ENCODE data around the gene SETD7.
A peak's percentile ranks its signal among the peaks of the same experiment; 100 is the strongest.

The SETD7 gene

DNA sequence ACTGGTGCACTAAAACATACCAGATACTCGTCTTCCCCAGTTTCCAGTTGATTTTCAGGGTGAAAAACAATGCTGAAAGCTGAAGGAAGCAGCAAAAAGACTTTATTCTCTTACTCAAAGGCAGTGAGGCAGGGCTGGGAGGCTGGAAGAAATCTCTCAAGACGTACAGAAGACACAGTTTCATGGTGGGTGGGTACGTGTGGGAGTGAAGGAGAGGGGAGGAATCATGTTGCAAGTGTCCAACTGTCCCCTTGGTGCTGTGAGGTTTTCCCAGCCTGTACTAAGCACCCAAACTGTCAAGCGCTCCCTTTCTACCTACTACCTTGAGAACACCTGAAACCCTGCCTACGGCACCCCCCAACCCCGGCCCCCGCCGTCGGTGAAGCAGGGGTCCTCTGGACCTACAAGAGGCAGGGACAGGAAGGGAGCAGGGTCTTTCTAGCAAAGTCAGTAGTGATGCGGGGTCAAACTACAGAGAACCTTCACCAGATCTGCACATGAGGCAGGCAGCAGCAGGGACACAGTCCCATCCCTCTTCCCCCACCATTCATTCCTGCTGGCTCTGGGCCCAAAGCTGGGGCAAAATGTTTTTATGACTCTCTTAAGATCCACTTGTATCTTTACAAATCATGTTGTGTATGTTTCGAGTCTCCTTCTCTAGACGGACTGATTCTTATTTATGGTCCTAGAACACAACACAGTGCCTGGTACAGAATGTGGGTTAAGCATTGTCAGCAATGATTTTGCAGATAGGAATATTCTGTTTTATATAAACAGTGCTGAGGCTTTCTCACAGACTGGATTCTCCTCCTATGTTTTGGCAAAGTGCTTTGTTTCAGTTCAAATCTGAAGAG lies 2.4 kb upstream of the SETD7 start:
- no peak overlapping the region for H2AFZ ChIP-seq (ENCODE audit: low read length)
- no peaks in the 10 kb centered on the region for H3K27me3 ChIP-seq (ENCODE audit: insufficient read depth, low read length, poor library complexity, severe bottlenecking)
- TF ChIP-seq, protein P1, sequence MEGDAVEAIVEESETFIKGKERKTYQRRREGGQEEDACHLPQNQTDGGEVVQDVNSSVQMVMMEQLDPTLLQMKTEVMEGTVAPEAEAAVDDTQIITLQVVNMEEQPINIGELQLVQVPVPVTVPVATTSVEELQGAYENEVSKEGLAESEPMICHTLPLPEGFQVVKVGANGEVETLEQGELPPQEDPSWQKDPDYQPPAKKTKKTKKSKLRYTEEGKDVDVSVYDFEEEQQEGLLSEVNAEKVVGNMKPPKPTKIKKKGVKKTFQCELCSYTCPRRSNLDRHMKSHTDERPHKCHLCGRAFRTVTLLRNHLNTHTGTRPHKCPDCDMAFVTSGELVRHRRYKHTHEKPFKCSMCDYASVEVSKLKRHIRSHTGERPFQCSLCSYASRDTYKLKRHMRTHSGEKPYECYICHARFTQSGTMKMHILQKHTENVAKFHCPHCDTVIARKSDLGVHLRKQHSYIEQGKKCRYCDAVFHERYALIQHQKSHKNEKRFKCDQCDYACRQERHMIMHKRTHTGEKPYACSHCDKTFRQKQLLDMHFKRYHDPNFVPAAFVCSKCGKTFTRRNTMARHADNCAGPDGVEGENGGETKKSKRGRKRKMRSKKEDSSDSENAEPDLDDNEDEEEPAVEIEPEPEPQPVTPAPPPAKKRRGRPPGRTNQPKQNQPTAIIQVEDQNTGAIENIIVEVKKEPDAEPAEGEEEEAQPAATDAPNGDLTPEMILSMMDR (conservative IDR thresholded peaks at IDR 0.05; ENCODE audit: low read length) = no peak
- no peaks in the 10 kb centered on the region for H3K9me3 ChIP-seq (ENCODE audit: insufficient read depth, low read depth, low read length)
- peaks cover 21% of the 10 kb centered on the region for H3K79me2 ChIP-seq (ENCODE audit: insufficient read depth, low read length)
- no peaks in the 10 kb centered on the region for H3K9me2 ChIP-seq (replicated peaks; ENCODE audit: low read depth, low read length)
- H3K4me1 ChIP-seq (ENCODE audit: insufficient read depth, low read length, poor library complexity, severe bottlenecking) = peaks cover 60% of the 10 kb centered on the region
- H3K9ac ChIP-seq (ENCODE audit: low read depth, low read length, poor library complexity, severe bottlenecking) = no peak overlapping the region
- peaks cover 11% of the 10 kb centered on the region for H3F3A ChIP-seq (ENCODE audit: low read depth)
- H3K4me3 ChIP-seq (ENCODE audit: low read length, poor library complexity, severe bottlenecking) = peak overlapping the region; percentile 85
- no peaks in the 10 kb centered on the region for H3K36me3 ChIP-seq (ENCODE audit: insufficient read depth, low read length)
- H4K20me1 ChIP-seq (ENCODE audit: insufficient read depth, low read length, poor library complexity, severe bottlenecking) = peaks cover 14% of the 10 kb centered on the region
- peak overlapping the region; percentile 91 for H3K4me2 ChIP-seq (ENCODE audit: low read depth, low read length, poor library complexity, severe bottlenecking)

DNA sequence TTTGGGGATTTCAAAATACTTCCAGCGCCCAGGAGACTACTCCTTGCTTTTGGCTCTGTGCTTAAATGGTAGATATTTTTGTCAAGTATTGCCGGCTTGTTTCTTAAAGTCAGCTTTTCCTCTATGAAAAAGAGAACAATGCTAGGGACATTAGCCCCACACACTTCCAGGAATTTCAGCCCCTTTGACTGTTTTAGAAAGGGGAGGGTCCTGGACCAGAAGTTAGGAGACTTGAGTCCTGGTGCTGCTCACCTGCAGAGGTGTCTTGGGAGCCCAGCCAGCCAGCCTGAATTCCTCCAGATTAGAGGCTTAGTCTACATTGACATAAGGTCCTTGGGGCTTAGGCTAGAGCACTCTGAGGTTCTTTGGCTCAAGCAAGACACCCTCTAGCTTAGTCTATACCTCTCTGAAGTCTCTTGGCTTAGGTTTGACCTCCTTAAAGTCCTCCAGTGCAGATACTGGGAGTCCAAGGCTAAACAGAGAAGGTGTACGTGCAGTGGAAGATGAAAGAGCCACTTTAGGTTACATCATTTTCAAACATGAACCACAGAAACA lies 1.6 kb upstream of the SETD7 start:
- Histone ChIP-seq H4K20me1 (ENCODE audit: insufficient read depth, low read length, poor library complexity, severe bottlenecking) (peaks cover 22% of the 10 kb centered on the region), H3K79me2 (ENCODE audit: insufficient read depth, low read length) (peaks cover 29% of the 10 kb centered on the region), H3K9me2 (replicated peaks; ENCODE audit: low read depth, low read length) (no peaks in the 10 kb centered on the region), H3F3A (ENCODE audit: low read depth) (peaks cover 11% of the 10 kb centered on the region), H3K36me3 (ENCODE audit: insufficient read depth, low read length) (no peaks in the 10 kb centered on the region), H3K4me2 (ENCODE audit: low read depth, low read length, poor library complexity, severe bottlenecking) (peak overlapping the region; percentile 91), H3K27me3 (ENCODE audit: insufficient read depth, low read length, poor library complexity, severe bottlenecking) (no peaks in the 10 kb centered on the region), H3K9ac (ENCODE audit: low read depth, low read length, poor library complexity, severe bottlenecking) (peak overlapping the region; percentile 83), H2AFZ (ENCODE audit: low read length) (peak overlapping the region; percentile 87), H3K4me3 (ENCODE audit: low read length, poor library complexity, severe bottlenecking) (peak overlapping the region; percentile 85), H3K4me1 (ENCODE audit: insufficient read depth, low read length, poor library complexity, severe bottlenecking) (peaks cover 69% of the 10 kb centered on the region), H3K9me3 (ENCODE audit: insufficient read depth, low read depth, low read length) (no peaks in the 10 kb centered on the region)
- no peak for TF ChIP-seq EZH2phosphoT487 (IDR thresholded peaks at IDR 0.05; ENCODE audit: borderline replicate concordance)
- TF ChIP-seq, protein P1 (conservative IDR thresholded peaks at IDR 0.05; ENCODE audit: low read length) = no peak

DNA sequence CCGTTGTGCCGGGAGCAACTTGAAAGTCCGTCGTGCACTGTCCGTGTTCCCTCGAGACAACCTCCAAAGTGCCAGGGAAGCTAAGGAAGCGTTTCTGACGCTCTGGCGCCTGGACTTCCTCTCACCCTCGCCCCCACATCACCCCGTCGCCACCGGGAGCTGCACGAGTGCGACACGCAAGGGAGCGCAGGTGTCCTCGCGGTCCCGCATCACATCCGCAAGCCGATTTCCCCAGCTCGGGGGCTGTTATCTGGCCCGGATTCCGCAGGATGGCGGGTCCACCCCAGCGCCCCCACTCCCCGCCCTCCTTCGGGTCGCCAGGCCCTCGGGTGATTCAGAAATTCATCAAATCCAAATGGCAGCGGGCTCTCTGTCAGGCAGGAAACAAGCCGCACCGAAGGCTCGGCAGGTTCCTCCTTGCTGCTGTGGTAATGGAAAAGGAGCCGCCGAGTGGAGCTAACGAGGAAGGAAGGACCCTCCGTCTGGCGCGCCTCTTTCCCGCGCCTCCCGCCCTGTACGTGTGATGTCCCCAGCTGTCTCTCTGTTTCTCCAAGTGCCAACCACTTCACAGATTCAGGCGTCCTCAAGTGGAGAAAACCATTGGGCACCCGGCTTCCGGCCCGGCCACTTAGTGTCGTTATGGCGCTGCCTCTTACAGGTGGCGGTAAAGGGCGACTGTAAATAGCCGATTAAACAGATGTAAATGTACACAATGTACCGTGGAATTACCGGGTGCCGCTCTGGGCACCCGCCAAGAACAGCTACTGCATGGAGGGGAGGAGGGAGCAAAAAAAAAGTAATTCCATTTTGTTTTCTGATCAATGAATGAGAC lies 921 bp upstream of the SETD7 start:
- H3K27me3 ChIP-seq (ENCODE audit: insufficient read depth, low read length, poor library complexity, severe bottlenecking) = no peaks in the 10 kb centered on the region

More for the DNA sequence above, 921 bp upstream of the SETD7 start:
- Histone ChIP-seq H3K79me2 (ENCODE audit: insufficient read depth, low read length) (peaks cover 36% of the 10 kb centered on the region), H3K4me1 (ENCODE audit: insufficient read depth, low read length, poor library complexity, severe bottlenecking) (peaks cover 74% of the 10 kb centered on the region), H2AFZ (ENCODE audit: low read length) (peak overlapping the region; percentile 87), H3K9me3 (ENCODE audit: insufficient read depth, low read depth, low read length) (no peaks in the 10 kb centered on the region), H4K20me1 (ENCODE audit: insufficient read depth, low read length, poor library complexity, severe bottlenecking) (peaks cover 27% of the 10 kb centered on the region), H3K36me3 (ENCODE audit: insufficient read depth, low read length) (no peaks in the 10 kb centered on the region), H3K9ac (ENCODE audit: low read depth, low read length, poor library complexity, severe bottlenecking) (peak overlapping the region; percentile 83), H3K9me2 (replicated peaks; ENCODE audit: low read depth, low read length) (no peaks in the 10 kb centered on the region), H3K4me3 (ENCODE audit: low read length, poor library complexity, severe bottlenecking) (peak overlapping the region; percentile 85), H3F3A (ENCODE audit: low read depth) (peaks cover 11% of the 10 kb centered on the region), H3K4me2 (ENCODE audit: low read depth, low read length, poor library complexity, severe bottlenecking) (peak overlapping the region; percentile 91)
- no peak for TF ChIP-seq EZH2phosphoT487 (IDR thresholded peaks at IDR 0.05; ENCODE audit: borderline replicate concordance)
- TF ChIP-seq, protein P1 (conservative IDR thresholded peaks at IDR 0.05; ENCODE audit: low read length) = peak; percentile 28; the same call in 1 of the 2 replicates
